ENCODE results near the gene HNRNPUL2. TPM values are rescaled to one million over a fixed set of nuclear protein-coding genes. Genes with fewer than 3 reads are reported as not detected.

Gene HNRNPUL2
- total and polyA plus RNA-seq, 9 of the 15 experiments (the other 6 are each of a cell fraction or from before 2014, with no cell fraction given): 0.89 to 44.3 (median 15.2) TPM

DNA sequence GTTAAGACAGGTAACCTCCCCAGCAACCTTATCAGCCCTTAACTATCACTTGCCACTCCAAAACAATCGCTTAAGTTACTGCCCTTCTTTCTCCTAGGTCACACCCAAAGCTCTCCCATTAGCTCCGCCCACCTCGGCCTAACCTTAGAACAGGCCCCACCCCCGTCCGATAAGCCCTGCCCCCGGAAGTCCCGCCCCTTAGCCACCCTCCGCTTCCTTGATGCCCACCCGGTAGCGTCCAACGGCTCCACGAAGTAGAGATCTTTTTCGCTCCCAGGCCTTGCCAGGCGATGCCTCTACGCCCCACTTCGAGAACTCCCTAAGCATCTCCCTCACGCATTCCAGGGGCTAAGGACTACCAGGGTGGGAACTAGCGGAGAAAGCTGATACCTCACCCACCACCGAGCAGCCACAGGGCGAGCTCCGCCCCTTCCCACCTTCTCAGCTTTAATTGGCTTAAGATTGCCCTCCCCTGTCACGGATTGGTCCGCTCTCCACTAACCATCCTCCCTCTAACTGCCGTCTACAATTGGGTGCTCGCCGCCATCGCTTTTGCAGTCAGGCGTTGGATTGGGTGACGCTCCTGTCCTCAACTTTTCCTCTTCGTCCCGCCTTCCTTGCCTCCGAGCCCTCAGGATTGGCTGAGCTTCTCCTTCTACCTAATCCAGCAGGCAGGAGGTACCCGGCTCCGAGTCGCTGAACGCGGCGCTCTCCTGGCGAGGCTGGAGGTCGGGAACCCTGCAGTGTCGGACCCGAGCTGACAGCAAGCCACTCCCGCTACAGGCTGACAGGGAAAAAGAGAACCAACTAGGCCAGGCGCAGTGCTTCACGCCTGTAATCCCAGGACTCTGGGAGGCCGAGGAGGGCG lies 26.7 kb upstream of the HNRNPUL2 start, which contains the start of gene ZBTB3 (continued):
- TF ChIP-seq, protein P1, sequence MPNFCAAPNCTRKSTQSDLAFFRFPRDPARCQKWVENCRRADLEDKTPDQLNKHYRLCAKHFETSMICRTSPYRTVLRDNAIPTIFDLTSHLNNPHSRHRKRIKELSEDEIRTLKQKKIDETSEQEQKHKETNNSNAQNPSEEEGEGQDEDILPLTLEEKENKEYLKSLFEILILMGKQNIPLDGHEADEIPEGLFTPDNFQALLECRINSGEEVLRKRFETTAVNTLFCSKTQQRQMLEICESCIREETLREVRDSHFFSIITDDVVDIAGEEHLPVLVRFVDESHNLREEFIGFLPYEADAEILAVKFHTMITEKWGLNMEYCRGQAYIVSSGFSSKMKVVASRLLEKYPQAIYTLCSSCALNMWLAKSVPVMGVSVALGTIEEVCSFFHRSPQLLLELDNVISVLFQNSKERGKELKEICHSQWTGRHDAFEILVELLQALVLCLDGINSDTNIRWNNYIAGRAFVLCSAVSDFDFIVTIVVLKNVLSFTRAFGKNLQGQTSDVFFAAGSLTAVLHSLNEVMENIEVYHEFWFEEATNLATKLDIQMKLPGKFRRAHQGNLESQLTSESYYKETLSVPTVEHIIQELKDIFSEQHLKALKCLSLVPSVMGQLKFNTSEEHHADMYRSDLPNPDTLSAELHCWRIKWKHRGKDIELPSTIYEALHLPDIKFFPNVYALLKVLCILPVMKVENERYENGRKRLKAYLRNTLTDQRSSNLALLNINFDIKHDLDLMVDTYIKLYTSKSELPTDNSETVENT (CRISPR knock-in tag; IDR thresholded peaks at IDR 0.05): 0 out of 2 replicates have a peak, but pooled peaks have one; percentile 7
- no peak for TF ChIP-seq RBM14 (IDR thresholded peaks at IDR 0.05; ENCODE audit: borderline replicate concordance, insufficient read depth, low read depth, low read length)
- TF ChIP-seq SPI1 (IDR thresholded peaks at IDR 0.05; ENCODE audit: borderline replicate concordance, low read depth, low read length): no peak
- TF ChIP-seq RAD21 (CRISPR knock-in tag; conservative IDR thresholded peaks at IDR 0.05 in 1 of 2, IDR thresholded peaks at IDR 0.05 in 1 of 2): no peak
- no peak for TF ChIP-seq MYNN (IDR thresholded peaks at IDR 0.05)
- TF ChIP-seq MYNN (CRISPR knock-in tag; IDR thresholded peaks at IDR 0.05): no peak
- no peak for TF ChIP-seq SMC3 (conservative IDR thresholded peaks at IDR 0.05; ENCODE audit: insufficient read depth, low read depth, low read length)
- no peak for TF ChIP-seq MEF2A (IDR thresholded peaks at IDR 0.05; ENCODE audit: control insufficient read depth, low read depth, low read length)
- TF ChIP-seq, protein P2, sequence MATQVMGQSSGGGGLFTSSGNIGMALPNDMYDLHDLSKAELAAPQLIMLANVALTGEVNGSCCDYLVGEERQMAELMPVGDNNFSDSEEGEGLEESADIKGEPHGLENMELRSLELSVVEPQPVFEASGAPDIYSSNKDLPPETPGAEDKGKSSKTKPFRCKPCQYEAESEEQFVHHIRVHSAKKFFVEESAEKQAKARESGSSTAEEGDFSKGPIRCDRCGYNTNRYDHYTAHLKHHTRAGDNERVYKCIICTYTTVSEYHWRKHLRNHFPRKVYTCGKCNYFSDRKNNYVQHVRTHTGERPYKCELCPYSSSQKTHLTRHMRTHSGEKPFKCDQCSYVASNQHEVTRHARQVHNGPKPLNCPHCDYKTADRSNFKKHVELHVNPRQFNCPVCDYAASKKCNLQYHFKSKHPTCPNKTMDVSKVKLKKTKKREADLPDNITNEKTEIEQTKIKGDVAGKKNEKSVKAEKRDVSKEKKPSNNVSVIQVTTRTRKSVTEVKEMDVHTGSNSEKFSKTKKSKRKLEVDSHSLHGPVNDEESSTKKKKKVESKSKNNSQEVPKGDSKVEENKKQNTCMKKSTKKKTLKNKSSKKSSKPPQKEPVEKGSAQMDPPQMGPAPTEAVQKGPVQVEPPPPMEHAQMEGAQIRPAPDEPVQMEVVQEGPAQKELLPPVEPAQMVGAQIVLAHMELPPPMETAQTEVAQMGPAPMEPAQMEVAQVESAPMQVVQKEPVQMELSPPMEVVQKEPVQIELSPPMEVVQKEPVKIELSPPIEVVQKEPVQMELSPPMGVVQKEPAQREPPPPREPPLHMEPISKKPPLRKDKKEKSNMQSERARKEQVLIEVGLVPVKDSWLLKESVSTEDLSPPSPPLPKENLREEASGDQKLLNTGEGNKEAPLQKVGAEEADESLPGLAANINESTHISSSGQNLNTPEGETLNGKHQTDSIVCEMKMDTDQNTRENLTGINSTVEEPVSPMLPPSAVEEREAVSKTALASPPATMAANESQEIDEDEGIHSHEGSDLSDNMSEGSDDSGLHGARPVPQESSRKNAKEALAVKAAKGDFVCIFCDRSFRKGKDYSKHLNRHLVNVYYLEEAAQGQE (IDR thresholded peaks at IDR 0.05; ENCODE audit: borderline replicate concordance): no peak
- TF ChIP-seq, protein P2 (CRISPR knock-in tag; IDR thresholded peaks at IDR 0.05; ENCODE audit: low read depth): no peak
- TF ChIP-seq MXI1 (IDR thresholded peaks at IDR 0.05; ENCODE audit: low read depth, low read length): no peak
- TF ChIP-seq MYBL2 (IDR thresholded peaks at IDR 0.05; ENCODE audit: low read depth): no peak
- no peak for TF ChIP-seq MYBL2 (CRISPR knock-in tag; IDR thresholded peaks at IDR 0.05; ENCODE audit: borderline replicate concordance)
- TF ChIP-seq, protein P3, sequence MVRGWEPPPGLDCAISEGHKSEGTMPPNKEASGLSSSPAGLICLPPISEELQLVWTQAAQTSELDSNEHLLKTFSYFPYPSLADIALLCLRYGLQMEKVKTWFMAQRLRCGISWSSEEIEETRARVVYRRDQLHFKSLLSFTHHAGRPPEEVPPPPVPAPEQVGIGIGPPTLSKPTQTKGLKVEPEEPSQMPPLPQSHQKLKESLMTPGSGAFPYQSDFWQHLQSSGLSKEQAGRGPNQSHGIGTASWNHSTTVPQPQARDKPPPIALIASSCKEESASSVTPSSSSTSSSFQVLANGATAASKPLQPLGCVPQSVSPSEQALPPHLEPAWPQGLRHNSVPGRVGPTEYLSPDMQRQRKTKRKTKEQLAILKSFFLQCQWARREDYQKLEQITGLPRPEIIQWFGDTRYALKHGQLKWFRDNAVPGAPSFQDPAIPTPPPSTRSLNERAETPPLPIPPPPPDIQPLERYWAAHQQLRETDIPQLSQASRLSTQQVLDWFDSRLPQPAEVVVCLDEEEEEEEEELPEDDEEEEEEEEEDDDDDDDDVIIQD (CRISPR knock-in tag; IDR thresholded peaks at IDR 0.05): no peak
- no peak for TF ChIP-seq NFIX (CRISPR knock-in tag; IDR thresholded peaks at IDR 0.05; ENCODE audit: low read depth)
